DOHH2 (cell line): ENCODE data around the gene PKIG.

ENCODE experiments used
- H3F3A ChIP-seq: fragments of 200-600 bp; sonication (generic), shearing (Covaris generic); 2 replicates; pipeline ENCODE4 v1.6.0; 2016; ENCODE audit warnings: antibody characterized with exemption, mild to moderate bottlenecking; ENCODE audit not compliant: control insufficient read depth, insufficient read depth
- H3K27ac ChIP-seq: fragments of 200-600 bp; sonication (generic); 2 replicates; pipeline ENCODE4 v1.5.1; 2014; ENCODE audit warnings: low read depth, mild to moderate bottlenecking, low read length, moderate library complexity
- H3K27me3 ChIP-seq: fragments of 200-600 bp; sonication (generic); 2 replicates; pipeline ENCODE4 v1.6.1; 2014; ENCODE audit warnings: mild to moderate bottlenecking, low read length, mixed read lengths; ENCODE audit not compliant: control insufficient read depth
- H3K36me3 ChIP-seq: fragments of 200-600 bp; sonication (generic); 2 replicates; pipeline ENCODE4 v1.6.1; 2014; ENCODE audit warnings: mild to moderate bottlenecking, low read length, moderate library complexity, mixed read lengths; ENCODE audit not compliant: control insufficient read depth
- H3K4me1 ChIP-seq: fragments of 200-600 bp; sonication (generic); 2 replicates; pipeline ENCODE4 v1.6.1; 2014; ENCODE audit warnings: mild to moderate bottlenecking, low read length, mixed read lengths; ENCODE audit not compliant: control insufficient read depth
- H3K4me2 ChIP-seq: fragments of 200-600 bp; sonication (generic); 2 replicates; pipeline ENCODE4 v1.6.0; 2014; ENCODE audit warnings: mild to moderate bottlenecking, low read length, moderate library complexity
- H3K4me3 ChIP-seq: fragments of 200-600 bp; sonication (generic); 2 replicates; pipeline ENCODE4 v1.5.1; 2014; ENCODE audit warnings: mild to moderate bottlenecking, low read length, mixed read lengths
- H3K79me2 ChIP-seq: fragments of 200-600 bp; sonication (generic); 2 replicates; pipeline ENCODE4 v1.6.1; 2014; ENCODE audit warnings: mild to moderate bottlenecking, low read length, mixed read lengths; ENCODE audit not compliant: control insufficient read depth
- H3K9me2 ChIP-seq: fragments of 200-600 bp; sonication (generic); replicated peaks from 2 replicates; pipeline ENCODE4 v1.6.1; 2014; ENCODE audit warnings: mild to moderate bottlenecking, low read length, mixed read lengths; ENCODE audit not compliant: control insufficient read depth
- H3K9me3 ChIP-seq: fragments of 200-600 bp; sonication (generic); 2 replicates; pipeline ENCODE4 v1.6.1; 2014; ENCODE audit warnings: antibody characterized with exemption, low read length, mixed read lengths; ENCODE audit not compliant: control insufficient read depth, insufficient read depth
- H4K20me1 ChIP-seq: fragments of 200-600 bp; sonication (generic); 2 replicates; pipeline ENCODE4 v1.6.0; 2014; ENCODE audit warnings: low read depth, mild to moderate bottlenecking, antibody characterized with exemption, low read length, moderate library complexity; ENCODE audit not compliant: control insufficient read depth, insufficient read depth
- CTCF ChIP-seq: fragments of 200-600 bp; sonication (generic); IDR thresholded peaks from one replicate; pipeline ENCODE4 v1.5.1; 2014; ENCODE audit warnings: antibody characterized with exemption, mild to moderate bottlenecking, low read depth, low read length; ENCODE audit not compliant: poor library complexity, severe bottlenecking
- EZH2phosphoT487 ChIP-seq: fragments of 200-600 bp; sonication (generic); IDR thresholded peaks from 2 replicates; pipeline ENCODE4 v1.6.1; 2017; ENCODE audit warnings: borderline replicate concordance, mild to moderate bottlenecking, antibody characterized with exemption, low read length, moderate library complexity, mixed read lengths

PKIG gene

DNA sequence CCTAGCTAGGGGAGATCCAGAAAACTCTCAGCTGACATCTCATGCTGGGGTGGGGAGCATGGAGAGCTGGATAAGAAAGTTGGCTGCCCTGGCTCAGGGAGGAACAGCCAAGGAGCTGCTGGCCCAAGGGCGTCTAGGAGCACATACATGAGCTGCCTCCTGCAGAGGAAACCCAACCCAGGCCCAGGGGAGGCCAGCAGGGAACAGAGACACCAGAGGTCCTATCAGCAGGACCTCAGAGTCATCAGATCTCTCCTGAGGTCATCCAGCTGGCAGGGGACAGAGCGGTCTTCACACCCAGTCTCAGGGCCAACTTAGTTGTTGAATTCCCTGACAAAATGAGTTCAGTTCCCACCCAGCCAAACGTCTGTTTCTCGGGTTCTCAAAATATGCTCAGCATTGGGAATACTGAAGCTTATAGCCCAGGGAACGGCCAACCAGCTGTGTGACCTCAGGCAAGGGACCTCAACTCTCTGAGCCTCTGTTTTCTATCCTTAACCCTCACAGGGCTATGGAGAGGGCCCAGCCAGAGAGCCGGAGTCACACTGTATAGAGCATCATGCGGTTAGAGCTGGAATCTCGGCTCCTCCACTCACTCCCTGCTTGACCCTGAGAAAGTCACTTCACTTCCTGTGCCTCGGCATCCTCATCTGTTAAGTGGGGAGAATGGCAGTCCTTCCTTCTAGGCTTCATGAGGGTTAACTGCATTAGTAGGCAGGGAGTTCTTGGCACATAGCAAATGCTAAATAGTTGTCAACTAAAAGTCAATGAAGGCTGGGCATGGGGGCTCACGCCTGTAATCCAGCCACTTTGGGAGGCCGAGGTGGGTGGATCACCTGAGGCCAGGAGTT lies 55.4 kb downstream of the PKIG start:
- Histone ChIP-seq H3K27me3 (no peaks in the 10 kb centered on the region), H3F3A (no peaks in the 10 kb centered on the region; the same call in 1 of the 2 replicates), H4K20me1 (no peaks in the 10 kb centered on the region), H3K9me2 (no peaks in the 10 kb centered on the region), H3K79me2 (peaks cover 4% of the 10 kb centered on the region; the same call in 1 of the 2 replicates), H3K36me3 (peaks cover 14% of the 10 kb centered on the region), H3K4me2 (no peak overlapping the region), H3K9me3 (no peaks in the 10 kb centered on the region), H3K4me3 (no peak overlapping the region), H3K27ac (no peak overlapping the region), H3K4me1 (peaks cover 22% of the 10 kb centered on the region)
- TF ChIP-seq CTCF, result no peak
- TF ChIP-seq EZH2phosphoT487, result no peak

DNA sequence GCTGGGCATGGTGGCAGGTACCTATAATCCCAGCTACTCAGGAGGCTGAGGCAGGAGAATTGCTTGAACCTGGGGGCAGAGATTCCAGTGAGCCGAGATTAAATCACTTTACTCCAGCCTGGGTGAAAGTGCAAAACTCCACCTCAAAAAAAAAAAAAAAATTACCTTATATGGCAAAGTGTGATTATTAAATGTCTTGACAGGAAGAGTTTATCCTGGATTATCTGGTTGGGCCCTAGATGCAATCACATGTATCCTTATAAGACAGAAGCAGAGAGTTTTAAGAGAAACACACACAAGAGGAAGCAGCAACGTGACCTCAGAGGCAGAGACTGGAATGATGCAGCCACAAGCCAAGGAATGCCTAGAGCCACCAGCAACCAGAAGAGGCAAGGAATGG lies 58.1 kb downstream of the PKIG start:
- Histone ChIP-seq H3K4me2 (no peak overlapping the region), H3K4me3 (no peak overlapping the region), H3F3A (peaks cover 9% of the 10 kb centered on the region), H3K27me3 (no peaks in the 10 kb centered on the region), H3K27ac (no peak overlapping the region), H4K20me1 (no peaks in the 10 kb centered on the region), H3K36me3 (peaks cover 11% of the 10 kb centered on the region), H3K4me1 (peaks cover 49% of the 10 kb centered on the region), H3K79me2 (peaks cover 14% of the 10 kb centered on the region), H3K9me3 (no peaks in the 10 kb centered on the region), H3K9me2 (no peaks in the 10 kb centered on the region)
- TF ChIP-seq EZH2phosphoT487 (no peak), CTCF (no peak)

- Histone ChIP-seq H3K9me3 (no peaks in the 10 kb centered on the region), H3F3A (peaks cover 16% of the 10 kb centered on the region), H4K20me1 (no peaks in the 10 kb centered on the region), H3K79me2 (peaks cover 16% of the 10 kb centered on the region), H3K4me1 (peaks cover 57% of the 10 kb centered on the region), H3K4me2 (no peak overlapping the region), H3K36me3 (peaks cover 13% of the 10 kb centered on the region), H3K9me2 (no peaks in the 10 kb centered on the region), H3K27ac (no peak overlapping the region), H3K4me3 (no peak overlapping the region), H3K27me3 (no peaks in the 10 kb centered on the region)
- TF ChIP-seq CTCF (no peak), EZH2phosphoT487 (no peak)
Observed at GRCh38 chr20:44641325-44641724, 58.9 kb downstream of the PKIG start.
